Keratinocyte (primary cell): Measurements from ENCODE around the gene VWC2L. TPM values are rescaled to one million over a fixed set of nuclear protein-coding genes. Genes with fewer than 3 reads are reported as not detected.

Experiments
- DNase-seq: peaks from one replicate; pipeline ENCODE4 v3.0.0-alpha.2; 2011; ENCODE audit warnings: low read depth, missing footprints, low spot score
- FAIRE-seq: peaks from 2 replicates; lab custom pipeline; 2011; peaks lifted over from hg19 to GRCh38; lab: Jason Lieb, UNC
- H2AFZ ChIP-seq: 2 replicates; pipeline ENCODE4 v1.6.0; 2012; ENCODE audit warnings: low read length, control low read depth, inconsistent platforms; ENCODE audit not compliant: control insufficient read depth
- H3K27ac ChIP-seq: 2 replicates; pipeline ENCODE4 v1.5.1; 2011; ENCODE audit warnings: low read length; ENCODE audit not compliant: control insufficient read depth, insufficient read depth
- H3K27me3 ChIP-seq: 3 replicates; pipeline ENCODE4 v1.6.0; 2011; ENCODE audit warnings: low read length; ENCODE audit not compliant: control insufficient read depth, insufficient read depth; ENCODE audit errors: extremely low read depth
- H3K36me3 ChIP-seq, 2 experiments: 2 replicates in 1 of 2; 3 replicates in 1 of 2; pipeline ENCODE4 v1.5.1; 2011; ENCODE audit warnings: low read length in 2 of 2, mild to moderate bottlenecking in 1 of 2; ENCODE audit not compliant: control insufficient read depth in 2 of 2, insufficient read depth in 2 of 2; ENCODE audit errors: extremely low read depth in 1 of 2
- H3K4me1 ChIP-seq: 3 replicates; pipeline ENCODE4 v1.5.1; 2011; ENCODE audit warnings: low read length; ENCODE audit not compliant: control insufficient read depth, insufficient read depth; ENCODE audit errors: extremely low read depth
- H3K4me2 ChIP-seq: 3 replicates; pipeline ENCODE4 v1.6.0; 2011; ENCODE audit warnings: low read depth, low read length; ENCODE audit not compliant: control insufficient read depth, insufficient read depth; ENCODE audit errors: extremely low read depth
- H3K4me3 ChIP-seq, 3 experiments: fragments of 200-600 bp in 1 of 3; sonication (generic) in 1 of 3; 2 replicates in 2 of 3; 3 replicates in 1 of 3; pipeline ENCODE4 v1.5.1; 2011 to 2016; ENCODE audit warnings: low read length in 3 of 3, mild to moderate bottlenecking in 3 of 3, control low read depth in 2 of 3, inconsistent platforms in 1 of 3, low read depth in 1 of 3, mixed read lengths in 1 of 3, mixed run types in 1 of 3, moderate library complexity in 1 of 3; ENCODE audit not compliant: control insufficient read depth in 2 of 3, insufficient read depth in 2 of 3; ENCODE audit errors: extremely low read depth in 1 of 3
- H3K79me2 ChIP-seq: 2 replicates; pipeline ENCODE4 v1.6.0; 2012; ENCODE audit warnings: low read length; ENCODE audit not compliant: control insufficient read depth, insufficient read depth
- H3K9ac ChIP-seq: 3 replicates; pipeline ENCODE4 v1.6.0; 2011; ENCODE audit warnings: low read length; ENCODE audit not compliant: control insufficient read depth, insufficient read depth; ENCODE audit errors: extremely low read depth
- H3K9me1 ChIP-seq: 3 replicates; pipeline ENCODE4 v1.6.0; 2011; ENCODE audit warnings: low read length; ENCODE audit not compliant: control insufficient read depth, insufficient read depth; ENCODE audit errors: extremely low read depth
- H3K9me3 ChIP-seq: 2 replicates; pipeline ENCODE4 v1.5.1; 2012; ENCODE audit warnings: low read depth, low read length; ENCODE audit not compliant: control insufficient read depth
- H4K20me1 ChIP-seq: 3 replicates; pipeline ENCODE4 v1.6.0; 2011; ENCODE audit warnings: low read length; ENCODE audit not compliant: control insufficient read depth, insufficient read depth; ENCODE audit errors: extremely low read depth
- CTCF ChIP-seq, 3 experiments: IDR thresholded peaks in 1 of 3; conservative IDR thresholded peaks in 1 of 3; optimal IDR thresholded peaks in 1 of 3; 2 replicates in 2 of 3; 3 replicates in 1 of 3; pipeline versions ENCODE3 to v1.5.1; 2011; ENCODE audit warnings: low read length in 3 of 3, mild to moderate bottlenecking in 3 of 3, moderate library complexity in 2 of 3, control low read depth in 1 of 3, inconsistent platforms in 1 of 3; ENCODE audit not compliant: insufficient read depth in 2 of 3; ENCODE audit errors: extremely low read depth in 1 of 3
- EZH2 ChIP-seq: IDR thresholded peaks from one replicate; pipeline ENCODE4 v1.6.1; 2012; ENCODE audit warnings: inconsistent platforms, mild to moderate bottlenecking, low read length, moderate library complexity
- dilution Hi-C: fragments of 300-500 bp; cut with MboI; formaldehyde crosslinking; loops from one replicate; pipeline ENCODE4 v1.7.0; 2020; ENCODE audit warnings: low sequenced_read_pairs; ENCODE audit not compliant: extremely low pct_ligation_motif_present
- polyA plus RNA-seq, 5 experiments: library from polyadenylated mRNA; depleted of rRNA in 3 of 5; stranded (reverse) in 3 of 5; stranded (forward) in 1 of 5; unstranded in 1 of 5; fragments of >200 nt; gene quantifications; 1 replicate in 1 of 5; 2 replicates in 3 of 5; 3 replicates in 1 of 5; pipeline versions ENCODE4 v1.2.1 to v1.2.3, GENCODE V29; 2011 to 2012; ENCODE audit warnings: missing spikeins in 2 of 5, low read depth in 1 of 5, low replicate concordance in 1 of 5

VWC2L gene
- polyA plus RNA-seq, 1 donor (not counting 4 experiments of a cell fraction or from before 2014, with no cell fraction given), result not detected

DNA sequence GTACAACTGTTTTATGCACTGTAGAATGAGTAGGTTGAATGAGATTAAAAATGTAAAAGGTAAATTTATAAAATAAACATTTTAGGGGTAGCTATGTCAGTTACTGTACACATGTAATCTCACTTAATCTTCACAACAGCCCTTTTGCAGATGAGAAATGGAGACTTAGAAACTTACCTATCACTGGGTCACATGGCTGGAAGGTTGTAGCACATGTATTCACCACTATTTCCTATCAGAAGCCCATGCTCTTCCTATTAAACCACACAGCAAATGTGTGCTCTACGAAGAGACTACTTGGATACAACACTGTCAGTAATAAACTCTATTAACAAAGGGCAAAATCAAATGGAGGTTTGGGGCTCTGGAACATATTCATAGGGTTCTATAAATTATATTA lies 60.5 kb downstream of the VWC2L start:
- Histone ChIP-seq H3K27ac (no peak overlapping the region), H4K20me1 (no peaks in the 10 kb centered on the region), H3K9ac (no peak overlapping the region), H3K9me3 (no peaks in the 10 kb centered on the region), H3K9me1 (no peaks in the 10 kb centered on the region), H3K4me1 (no peaks in the 10 kb centered on the region), H3K27me3 (no peaks in the 10 kb centered on the region), H2AFZ (no peak overlapping the region), H3K79me2 (no peaks in the 10 kb centered on the region), H3K4me3 (no peak overlapping the region), H3K36me3 (no peaks in the 10 kb centered on the region), H3K4me2 (no peak overlapping the region)
- dilution Hi-C loops, result no loop called here
- TF ChIP-seq EZH2, result no peak
- TF ChIP-seq CTCF (optimal IDR thresholded peaks at IDR 0.05 in 1 of 3, IDR thresholded peaks at IDR 0.05 in 1 of 3, conservative IDR thresholded peaks at IDR 0.05 in 1 of 3; ENCODE audit: extremely low read depth in 1 of 3, insufficient read depth in 2 of 3, low read length in 3 of 3), result no peak
- DNase-seq, result no peak
- FAIRE-seq, result no peak

DNA sequence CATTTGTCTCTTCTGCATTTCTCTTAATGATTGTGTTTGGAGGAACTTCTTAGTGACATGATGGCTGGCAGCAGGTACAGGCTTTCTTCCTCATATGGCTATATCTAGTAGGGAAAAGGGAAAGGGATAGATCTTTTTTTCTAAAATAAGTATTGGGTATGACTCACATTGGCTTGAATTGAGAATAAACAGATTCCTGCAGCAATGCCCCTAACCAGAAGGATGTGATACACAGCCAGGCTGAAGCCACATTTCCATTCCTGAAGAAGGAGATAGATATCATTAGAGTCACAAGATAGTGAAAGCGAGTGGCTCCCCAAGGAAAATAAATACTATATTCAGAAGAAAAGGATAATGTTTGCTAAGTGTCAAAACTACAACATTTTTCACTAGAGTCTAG lies 61.1 kb downstream of the VWC2L start:
- no peak overlapping the region for H3K4me3 ChIP-seq
- H3K4me1 ChIP-seq, result no peaks in the 10 kb centered on the region
- no peak overlapping the region for H2AFZ ChIP-seq
- H3K9ac ChIP-seq, result no peak overlapping the region
- FAIRE-seq, result no peak
- no peak for DNase-seq
- H3K36me3 ChIP-seq, result no peaks in the 10 kb centered on the region
- H3K9me1 ChIP-seq, result no peaks in the 10 kb centered on the region
- TF ChIP-seq EZH2 (no peak), CTCF (optimal IDR thresholded peaks at IDR 0.05 in 1 of 3, IDR thresholded peaks at IDR 0.05 in 1 of 3, conservative IDR thresholded peaks at IDR 0.05 in 1 of 3; ENCODE audit: extremely low read depth in 1 of 3, insufficient read depth in 2 of 3, low read length in 3 of 3) (no peak)
- H3K4me2 ChIP-seq, result no peak overlapping the region
- no peaks in the 10 kb centered on the region for H4K20me1 ChIP-seq
- H3K79me2 ChIP-seq, result no peaks in the 10 kb centered on the region
- H3K27me3 ChIP-seq, result no peaks in the 10 kb centered on the region
- dilution Hi-C loops, result no loop called here
- no peak overlapping the region for H3K27ac ChIP-seq
- H3K9me3 ChIP-seq, result no peaks in the 10 kb centered on the region
